Stimulated activated CD8-positive, alpha-beta memory T cell treated with anti-CD3 and anti-CD28 coated beads, Interleukin-4, amount 100 ng/mL, for 24 hours (primary cell): ENCODE results near the gene NR2F1.

Experiments
- DNase-seq: peaks from one replicate; pipeline ENCODE4 v3.0.0-alpha.2; 2020; ENCODE audit warnings: low read depth

Gene NR2F1

DNA sequence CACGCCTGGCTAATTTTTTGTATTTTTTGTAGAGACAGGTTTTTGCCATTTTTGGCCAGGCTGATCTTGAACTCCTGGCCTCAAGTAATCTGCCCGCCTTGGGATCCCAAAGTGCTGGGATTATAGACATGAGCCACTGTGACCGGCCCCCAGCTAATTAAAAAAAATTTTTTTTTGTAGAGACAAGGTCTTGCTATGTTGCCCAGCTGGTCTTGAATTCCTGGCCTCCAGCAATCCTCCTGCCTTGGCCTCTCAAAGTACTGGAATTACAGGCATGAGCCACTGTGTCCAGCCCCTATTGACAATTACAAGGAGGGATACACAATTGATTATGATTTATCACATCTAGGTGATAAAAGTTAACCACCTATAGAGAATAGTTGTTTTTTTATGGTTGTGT is 59.5 kb downstream of the NR2F1 start:
- DNase-seq = no peak
